IPS-20b (cell line): ENCODE measurements around the gene DNAI4.
"Not testable (repeated sequence)": the region's sequence is repeated elsewhere in the genome, so short reads cannot be mapped to it uniquely, and the experiment has no call there.

Experiments
- H3K27ac ChIP-seq: one replicate; pipeline ENCODE4 v1.5.1; 2013; ENCODE audit warnings: low read length
- H3K27me3 ChIP-seq: 2 replicates; pipeline ENCODE4 v1.6.1; 2013; ENCODE audit warnings: mild to moderate bottlenecking, low read length, inconsistent platforms; ENCODE audit not compliant: insufficient read depth
- H3K36me3 ChIP-seq: 2 replicates; pipeline ENCODE4 v1.6.1; 2013; ENCODE audit warnings: low read depth, mild to moderate bottlenecking, inconsistent platforms, low read length, moderate library complexity; ENCODE audit not compliant: insufficient read depth
- H3K4me1 ChIP-seq: 2 replicates; pipeline ENCODE4 v1.6.1; 2013; ENCODE audit warnings: mild to moderate bottlenecking, control low read depth, inconsistent platforms, low read length, moderate library complexity; ENCODE audit not compliant: insufficient read depth
- H3K4me3 ChIP-seq: 2 replicates; pipeline ENCODE4 v1.5.1; 2013; ENCODE audit warnings: mild to moderate bottlenecking, low read length, inconsistent platforms
- H3K9ac ChIP-seq: 2 replicates; pipeline ENCODE4 v1.6.1; 2013; ENCODE audit warnings: low read depth, mild to moderate bottlenecking, inconsistent platforms, low read length, moderate library complexity
- H3K9me3 ChIP-seq: 2 replicates; pipeline ENCODE4 v1.6.1; 2013; ENCODE audit warnings: mild to moderate bottlenecking, low read depth, low read length, inconsistent platforms; ENCODE audit not compliant: insufficient read depth

The DNAI4 gene

GRCh38 chr1:66924756-66925557, at the start of gene DNAI4, which contains the start of gene MIER1:
TSS of gene DNAI4 (minus strand) at chr1:66924856. CDS start at chr1:66924831, 25 bp downstream.
TSS of gene MIER1 (plus strand) at chr1:66924990. CDS start at chr1:66925029, 39 bp downstream.
- H3K4me1 ChIP-seq, result peaks cover 12% of the 10 kb centered on the region; the same call in 1 of the 2 replicates
- H3K27ac ChIP-seq, result peak within 1 kb of the TSS; percentile 1
- H3K9ac ChIP-seq, result peak within 1 kb of the TSS; percentile 77
- H3K4me3 ChIP-seq, result peak within 1 kb of the TSS; percentile 77
- no peaks in the 10 kb centered on the region for H3K36me3 ChIP-seq
- no peaks in the 10 kb centered on the region for H3K27me3 ChIP-seq
- H3K9me3 ChIP-seq, result no peaks in the 10 kb centered on the region

- H3K4me3 ChIP-seq, result no peak overlapping the region
- H3K27ac ChIP-seq, result no peak overlapping the region
- no peak overlapping the region for H3K9ac ChIP-seq
- H3K36me3 ChIP-seq, result peaks cover 84% of the 10 kb centered on the region
- H3K4me1 ChIP-seq, result no peaks in the 10 kb centered on the region
- no peaks in the 10 kb centered on the region for H3K9me3 ChIP-seq
- no peaks in the 10 kb centered on the region for H3K27me3 ChIP-seq
Measured at GRCh38 chr1:66968574-66968973, 43.9 kb upstream of the DNAI4 start.

- H3K36me3 ChIP-seq, result peaks cover 87% of the 10 kb centered on the region
- not testable (repeated sequence) for H3K9me3 ChIP-seq, H3K9ac ChIP-seq, H3K4me1 ChIP-seq, H3K27ac ChIP-seq, H3K27me3 ChIP-seq, H3K4me3 ChIP-seq
Measured at GRCh38 chr1:66966188-66966873, 41.7 kb upstream of the DNAI4 start.

- H3K4me1 ChIP-seq, result peaks cover 4% of the 10 kb centered on the region; the same call in 1 of the 2 replicates
- H3K27me3 ChIP-seq, result no peaks in the 10 kb centered on the region
- H3K36me3 ChIP-seq, result peaks cover 89% of the 10 kb centered on the region
- H3K27ac ChIP-seq, result no peak overlapping the region
- H3K9ac ChIP-seq, result no peak overlapping the region
- no peak overlapping the region for H3K4me3 ChIP-seq
- no peaks in the 10 kb centered on the region for H3K9me3 ChIP-seq
Measured at GRCh38 chr1:66957938-66958337, 33.3 kb upstream of the DNAI4 start.

- no peaks in the 10 kb centered on the region for H3K9me3 ChIP-seq
- peaks cover 84% of the 10 kb centered on the region for H3K36me3 ChIP-seq
Measured at GRCh38 chr1:66954208-66954607, 29.6 kb upstream of the DNAI4 start.

GRCh38 chr1:66951513-66951912, 26.9 kb upstream of the DNAI4 start:
- no peak overlapping the region for H3K4me3 ChIP-seq
- H3K4me1 ChIP-seq, result no peaks in the 10 kb centered on the region
- H3K9ac ChIP-seq, result no peak overlapping the region
- H3K27ac ChIP-seq, result no peak overlapping the region
- H3K36me3 ChIP-seq, result peaks cover 85% of the 10 kb centered on the region
- no peaks in the 10 kb centered on the region for H3K27me3 ChIP-seq
- H3K9me3 ChIP-seq, result no peaks in the 10 kb centered on the region

More at GRCh38 chr1:66954208-66954607, 29.6 kb upstream of the DNAI4 start:
- no peaks in the 10 kb centered on the region for H3K27me3 ChIP-seq
- no peak overlapping the region for H3K9ac ChIP-seq
- H3K4me3 ChIP-seq, result no peak overlapping the region
- H3K4me1 ChIP-seq, result no peaks in the 10 kb centered on the region
- no peak overlapping the region for H3K27ac ChIP-seq

- no peak overlapping the region for H3K9ac ChIP-seq
- peaks cover 2% of the 10 kb centered on the region; the same call in 1 of the 2 replicates for H3K4me1 ChIP-seq
- H3K27me3 ChIP-seq, result no peaks in the 10 kb centered on the region
- H3K4me3 ChIP-seq, result no peak overlapping the region
- H3K36me3 ChIP-seq, result peaks cover 65% of the 10 kb centered on the region
- no peaks in the 10 kb centered on the region for H3K9me3 ChIP-seq
- no peak overlapping the region for H3K27ac ChIP-seq
Measured at GRCh38 chr1:66947267-66947666, 22.6 kb upstream of the DNAI4 start.

GRCh38 chr1:66945316-66945715, 20.7 kb upstream of the DNAI4 start:
- H3K27me3 ChIP-seq, result no peaks in the 10 kb centered on the region
- no peaks in the 10 kb centered on the region for H3K9me3 ChIP-seq
- H3K4me3 ChIP-seq, result no peak overlapping the region
- no peak overlapping the region for H3K27ac ChIP-seq
- H3K36me3 ChIP-seq, result peaks cover 58% of the 10 kb centered on the region
- no peak overlapping the region for H3K9ac ChIP-seq
- peaks cover 4% of the 10 kb centered on the region; the same call in 1 of the 2 replicates for H3K4me1 ChIP-seq

- Histone ChIP-seq H3K27me3 (no peaks in the 10 kb centered on the region), H3K36me3 (peaks cover 57% of the 10 kb centered on the region), H3K4me3 (no peak overlapping the region), H3K9ac (no peak overlapping the region), H3K4me1 (peaks cover 4% of the 10 kb centered on the region; the same call in 1 of the 2 replicates), H3K9me3 (no peaks in the 10 kb centered on the region), H3K27ac (no peak overlapping the region)
Measured at GRCh38 chr1:66944330-66945274, 19.9 kb upstream of the DNAI4 start.

GRCh38 chr1:66943361-66943969, 18.8 kb upstream of the DNAI4 start:
- H3K4me3 ChIP-seq, result no peak overlapping the region
- H3K9me3 ChIP-seq, result no peaks in the 10 kb centered on the region
- H3K36me3 ChIP-seq, result peaks cover 46% of the 10 kb centered on the region
- H3K4me1 ChIP-seq, result peaks cover 4% of the 10 kb centered on the region; the same call in 1 of the 2 replicates
- H3K9ac ChIP-seq, result no peak overlapping the region
- H3K27ac ChIP-seq, result no peak overlapping the region
- no peaks in the 10 kb centered on the region for H3K27me3 ChIP-seq

GRCh38 chr1:66940981-66941380, 16.3 kb upstream of the DNAI4 start:
- Histone ChIP-seq H3K27ac (no peak overlapping the region), H3K4me3 (no peak overlapping the region), H3K4me1 (peaks cover 7% of the 10 kb centered on the region; the same call in 1 of the 2 replicates), H3K9me3 (no peaks in the 10 kb centered on the region), H3K9ac (no peak overlapping the region), H3K36me3 (peaks cover 21% of the 10 kb centered on the region), H3K27me3 (no peaks in the 10 kb centered on the region)
